ENCODE results near the gene NPIPB6. TPM values are rescaled to one million over a fixed set of nuclear protein-coding genes. Genes with fewer than 3 reads are reported as not detected.

Gene NPIPB6
- total RNA-seq, 4 donors from 2014 or later, result 2.7 to 3.1 (median 3.1) TPM; not detected in 1

DNA sequence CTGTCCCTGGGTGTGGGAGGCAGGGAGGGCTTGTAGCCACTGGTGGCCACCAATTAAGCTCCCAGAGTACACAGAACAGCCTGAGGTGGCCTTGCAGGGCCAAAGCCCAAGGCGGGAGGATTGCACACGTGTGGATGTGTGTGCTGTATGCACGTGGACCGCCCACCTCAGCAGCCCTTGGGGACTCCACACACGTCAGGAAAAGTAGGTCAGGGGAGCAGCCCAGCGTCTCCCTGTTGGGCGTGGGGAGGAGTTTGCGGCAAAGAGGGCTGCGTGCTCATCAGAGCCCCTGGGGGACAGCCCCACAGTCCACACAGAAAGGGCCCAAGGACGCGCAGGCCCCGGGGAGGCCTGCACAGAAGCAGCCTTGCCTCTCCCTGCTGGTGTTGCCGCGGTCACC is 51.4 kb downstream of the NPIPB6 start:
- ATAC-seq (ENCODE audit: low FRiP score), result no peak
- no peak for DNase-seq (ENCODE audit: low spot score)
- TF ChIP-seq, protein P1, sequence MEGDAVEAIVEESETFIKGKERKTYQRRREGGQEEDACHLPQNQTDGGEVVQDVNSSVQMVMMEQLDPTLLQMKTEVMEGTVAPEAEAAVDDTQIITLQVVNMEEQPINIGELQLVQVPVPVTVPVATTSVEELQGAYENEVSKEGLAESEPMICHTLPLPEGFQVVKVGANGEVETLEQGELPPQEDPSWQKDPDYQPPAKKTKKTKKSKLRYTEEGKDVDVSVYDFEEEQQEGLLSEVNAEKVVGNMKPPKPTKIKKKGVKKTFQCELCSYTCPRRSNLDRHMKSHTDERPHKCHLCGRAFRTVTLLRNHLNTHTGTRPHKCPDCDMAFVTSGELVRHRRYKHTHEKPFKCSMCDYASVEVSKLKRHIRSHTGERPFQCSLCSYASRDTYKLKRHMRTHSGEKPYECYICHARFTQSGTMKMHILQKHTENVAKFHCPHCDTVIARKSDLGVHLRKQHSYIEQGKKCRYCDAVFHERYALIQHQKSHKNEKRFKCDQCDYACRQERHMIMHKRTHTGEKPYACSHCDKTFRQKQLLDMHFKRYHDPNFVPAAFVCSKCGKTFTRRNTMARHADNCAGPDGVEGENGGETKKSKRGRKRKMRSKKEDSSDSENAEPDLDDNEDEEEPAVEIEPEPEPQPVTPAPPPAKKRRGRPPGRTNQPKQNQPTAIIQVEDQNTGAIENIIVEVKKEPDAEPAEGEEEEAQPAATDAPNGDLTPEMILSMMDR (IDR thresholded peaks at IDR 0.05), result no peak

DNA sequence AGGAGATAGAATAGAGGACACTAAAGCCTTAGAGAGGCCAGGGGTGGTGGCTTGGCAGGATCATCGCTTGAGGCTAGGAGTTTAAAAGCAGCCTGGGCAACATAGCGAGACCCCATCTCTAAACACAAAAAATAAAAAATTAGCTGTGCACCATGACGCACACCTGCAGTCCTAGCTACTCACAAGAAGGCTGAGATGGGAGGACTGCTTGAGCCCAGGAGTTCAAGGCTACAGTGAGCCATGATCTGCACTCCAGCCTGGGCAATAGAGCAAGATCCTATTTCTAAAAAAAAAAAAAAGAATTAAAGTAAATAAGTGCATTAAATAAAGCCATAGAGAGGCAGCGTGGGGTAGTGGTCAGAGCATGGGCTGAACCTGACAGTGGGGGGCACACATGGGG is 51.9 kb downstream of the NPIPB6 start:
- TF ChIP-seq, protein P1 (IDR thresholded peaks at IDR 0.05), result no peak
- DNase-seq (ENCODE audit: low spot score) (no peak), ATAC-seq (ENCODE audit: low FRiP score) (no peak)

DNA sequence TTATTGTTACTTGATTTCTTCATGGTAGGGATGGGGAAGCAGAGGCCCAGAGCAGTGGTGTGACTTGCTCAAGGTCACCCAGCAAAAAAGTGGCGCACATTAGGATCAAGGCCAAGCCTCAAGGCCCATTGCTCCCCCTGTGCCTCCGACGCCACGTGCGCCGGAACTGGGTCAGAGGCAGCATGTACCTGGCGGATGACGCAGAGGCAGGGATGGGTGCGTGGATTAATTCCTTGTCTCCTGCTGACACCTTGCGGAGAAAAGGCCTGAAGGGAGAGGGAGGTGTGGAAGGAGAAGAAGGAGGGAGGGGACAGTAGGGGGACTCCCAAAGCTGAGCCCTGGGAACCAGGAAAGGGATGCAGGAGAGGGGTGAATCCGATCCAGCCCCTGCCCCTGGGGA is 52.5 kb downstream of the NPIPB6 start:
- ATAC-seq (ENCODE audit: low FRiP score), result no peak
- no peak for DNase-seq (ENCODE audit: low spot score)
- TF ChIP-seq, protein P1 (IDR thresholded peaks at IDR 0.05), result no peak

DNA sequence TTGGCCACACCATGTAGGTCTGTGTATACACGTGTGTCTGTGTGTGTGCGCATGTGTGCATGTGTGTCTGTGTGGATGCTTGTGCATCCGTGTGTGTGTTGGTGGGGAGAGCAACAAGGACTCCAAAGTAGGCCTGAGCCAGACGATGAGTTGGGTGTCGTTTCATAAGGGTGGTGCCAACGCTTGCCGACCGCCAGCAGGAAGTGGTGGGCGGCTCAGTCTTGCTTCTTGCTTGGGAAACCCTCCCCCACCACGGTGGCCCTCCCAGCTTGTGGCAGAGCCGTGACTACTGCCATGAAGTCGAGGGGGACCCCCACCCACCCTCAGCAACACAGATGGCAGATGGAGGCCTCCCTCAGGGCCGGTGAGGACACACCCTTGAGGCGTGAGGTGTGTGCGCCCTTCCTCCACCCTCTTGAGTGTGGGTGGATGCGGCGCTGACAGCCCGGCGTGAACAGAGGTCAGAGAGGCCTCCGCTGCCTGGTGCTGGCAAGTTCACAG is 53.4 kb downstream of the NPIPB6 start:
- ATAC-seq (ENCODE audit: low FRiP score) (no peak), DNase-seq (ENCODE audit: low spot score) (no peak)
- TF ChIP-seq, protein P1 (IDR thresholded peaks at IDR 0.05), result no peak

DNA sequence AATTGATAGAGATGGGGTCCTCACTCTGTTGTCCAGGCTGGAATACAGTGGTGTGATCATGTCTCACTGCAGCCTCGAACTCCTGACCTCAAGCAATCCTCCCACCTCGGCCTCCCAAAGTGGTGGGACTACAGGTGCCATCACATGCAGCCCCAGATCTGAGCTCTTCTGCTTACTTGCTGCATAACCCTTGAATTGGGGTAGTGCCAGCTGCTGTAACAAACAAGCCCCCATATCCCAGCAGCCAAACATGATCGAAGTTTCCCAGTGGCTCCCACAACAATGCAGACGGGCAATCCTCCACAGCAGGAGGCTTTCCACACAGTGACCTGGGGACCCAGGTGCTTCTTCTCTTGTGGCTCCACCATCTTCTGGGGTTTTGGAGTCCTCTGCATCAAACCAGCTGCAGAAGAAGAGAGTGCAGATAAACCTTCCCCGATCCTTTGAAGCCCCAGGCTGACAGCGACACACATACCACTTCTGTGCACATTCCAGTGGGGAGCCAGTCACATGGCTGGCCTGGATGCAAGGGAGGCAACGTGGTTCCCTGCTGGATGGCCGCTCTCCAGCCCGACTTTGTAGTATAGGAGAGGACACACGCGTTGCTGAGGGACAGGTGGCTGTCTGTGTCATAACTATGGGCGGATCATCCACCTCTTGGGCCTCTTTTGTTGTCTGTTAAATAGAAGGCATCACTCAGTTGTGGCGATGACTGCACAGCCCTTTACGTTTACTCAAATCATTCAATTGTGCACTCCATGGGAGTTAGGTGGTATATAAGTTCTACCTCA is 54.3 kb downstream of the NPIPB6 start:
- ATAC-seq (ENCODE audit: low FRiP score), result no peak
- DNase-seq (ENCODE audit: low spot score), result no peak
- TF ChIP-seq, protein P1 (IDR thresholded peaks at IDR 0.05), result no peak

DNA sequence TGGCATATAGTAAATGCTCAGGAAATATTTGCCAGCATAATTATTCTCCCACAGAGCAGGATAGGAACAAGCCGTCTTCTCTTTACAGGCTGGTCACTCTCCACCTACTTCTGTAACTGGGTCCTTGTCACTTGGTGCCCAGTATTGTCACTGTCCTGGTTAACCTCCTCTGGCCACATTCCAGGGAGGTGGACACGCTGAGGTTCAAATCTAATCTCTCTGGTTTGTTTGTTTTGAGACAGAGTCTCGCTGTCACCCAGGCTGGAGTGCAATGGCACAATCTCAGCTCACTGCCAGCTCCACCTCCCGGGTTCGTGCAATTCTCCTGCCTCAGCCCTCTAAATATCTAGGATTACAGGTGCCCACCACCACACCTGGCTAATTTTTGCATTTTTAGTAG is 55.4 kb downstream of the NPIPB6 start:
- ATAC-seq (ENCODE audit: low FRiP score) (no peak), DNase-seq (ENCODE audit: low spot score) (no peak)
- TF ChIP-seq, protein P1 (IDR thresholded peaks at IDR 0.05), result no peak

DNA sequence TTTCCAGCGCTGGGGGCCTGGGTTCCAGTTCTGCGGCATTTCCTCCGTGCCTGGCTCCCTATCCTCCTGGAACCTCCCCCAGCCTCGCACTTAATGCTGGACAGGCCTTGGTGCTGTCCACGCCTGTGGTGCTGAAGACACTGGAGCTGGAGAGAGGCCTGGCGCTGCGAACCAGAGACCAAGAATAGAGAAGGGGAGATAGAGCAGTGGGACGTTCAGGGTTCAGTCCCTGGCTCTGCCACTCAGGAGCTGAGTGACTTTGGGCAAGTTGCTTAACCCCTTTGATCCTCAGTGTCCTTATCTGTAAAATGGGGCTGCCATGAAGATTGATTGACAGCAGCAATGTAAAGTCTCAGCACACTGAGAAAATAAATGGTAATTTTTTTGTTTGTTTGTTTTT is 59.1 kb downstream of the NPIPB6 start:
- no peak for ATAC-seq (ENCODE audit: low FRiP score)
- no peak for DNase-seq (ENCODE audit: low spot score)
- TF ChIP-seq, protein P1 (IDR thresholded peaks at IDR 0.05), result no peak
